Activated T-cell treated with anti-CD3 and anti-CD28 coated beads for 4 hours (primary cell): ENCODE data around the gene STK33.
"Not testable (repeated sequence)": the region's sequence is repeated elsewhere in the genome, so short reads cannot be mapped to it uniquely, and the experiment has no call there.

Experiments
- DNase-seq: peaks from one replicate; pipeline ENCODE4 v3.0.0-alpha.2; 2020

Gene STK33

GRCh38 chr11:8533332-8533731, 60.7 kb downstream of the STK33 start:
- DNase-seq: no peak

- DNase-seq: no peak
Measured at GRCh38 chr11:8532475-8532874, 61.6 kb downstream of the STK33 start.

- no peak for DNase-seq
Measured at GRCh38 chr11:8531982-8532381, 62.0 kb downstream of the STK33 start.

GRCh38 chr11:8531312-8531711, 62.7 kb downstream of the STK33 start:
- DNase-seq: no peak

GRCh38 chr11:8527939-8528338, 66.1 kb downstream of the STK33 start:
- DNase-seq: no peak

GRCh38 chr11:8523396-8523795, 70.6 kb downstream of the STK33 start:
- DNase-seq: no peak

- DNase-seq: no peak
Measured at GRCh38 chr11:8512547-8512946, 81.5 kb downstream of the STK33 start.

- DNase-seq: no peak
Measured at GRCh38 chr11:8503910-8504364, 90.1 kb downstream of the STK33 start.

GRCh38 chr11:8501836-8502235, 92.2 kb downstream of the STK33 start:
- DNase-seq: no peak

GRCh38 chr11:8488395-8488794, 105.6 kb downstream of the STK33 start:
- no peak for DNase-seq

GRCh38 chr11:8487261-8487660, 106.8 kb downstream of the STK33 start:
- DNase-seq: no peak

- no peak for DNase-seq
Measured at GRCh38 chr11:8484251-8484650, 109.8 kb downstream of the STK33 start.

GRCh38 chr11:8480858-8481257, 113.2 kb downstream of the STK33 start:
- DNase-seq: no peak

- DNase-seq: no peak
Measured at GRCh38 chr11:8477680-8478079, 116.3 kb downstream of the STK33 start.

- no peak for DNase-seq
Measured at GRCh38 chr11:8477151-8477550, 116.9 kb downstream of the STK33 start.

- DNase-seq: not testable (repeated sequence)
Measured at GRCh38 chr11:8467806-8468205, 126.2 kb downstream of the STK33 start.

GRCh38 chr11:8467356-8467755, 126.7 kb downstream of the STK33 start:
- DNase-seq: not testable (repeated sequence)

GRCh38 chr11:8466884-8467283, 127.1 kb downstream of the STK33 start:
- DNase-seq: not testable (repeated sequence)

GRCh38 chr11:8459711-8460399, 134.2 kb downstream of the STK33 start:
- DNase-seq: no peak

GRCh38 chr11:8442301-8442700, 151.7 kb downstream of the STK33 start:
- DNase-seq: no peak

GRCh38 chr11:8440649-8441048, 153.4 kb downstream of the STK33 start:
- no peak for DNase-seq

- DNase-seq: no peak
Measured at GRCh38 chr11:8429483-8429882, 164.5 kb downstream of the STK33 start.

GRCh38 chr11:8426076-8426475, 168.0 kb downstream of the STK33 start:
- DNase-seq: no peak

- no peak for DNase-seq
Measured at GRCh38 chr11:8415195-8415594, 178.8 kb downstream of the STK33 start.
